ENCODE results near the gene RIMBP2.

Gene RIMBP2

DNA sequence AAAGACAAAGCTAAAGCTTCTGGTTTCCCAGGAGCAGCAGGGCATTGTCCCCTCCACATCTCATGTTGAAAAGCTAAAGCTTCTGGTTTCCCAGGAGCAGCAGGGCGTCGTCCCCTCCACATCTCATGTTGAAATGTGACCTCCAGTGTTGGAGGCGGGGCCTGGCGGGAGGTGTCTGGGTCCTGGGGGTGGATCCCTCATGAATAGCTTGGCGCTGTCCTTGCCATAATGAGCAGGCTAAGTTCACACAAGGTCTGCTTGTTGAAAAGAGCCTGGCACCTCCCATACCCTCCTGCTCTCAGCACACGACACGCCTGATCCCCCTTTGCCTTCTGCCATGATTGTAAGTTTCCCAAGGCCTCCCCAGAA is 254.7 kb downstream of the RIMBP2 start:
- peaks cover 88% of the 10 kb centered on the region for H3K4me1 ChIP-seq
- no peak overlapping the region for H2AFZ ChIP-seq
- peaks cover 15% of the 10 kb centered on the region for H3K79me2 ChIP-seq
- peak overlapping the region; percentile 59 for H3K27ac ChIP-seq
- no peak overlapping the region for H3K4me3 ChIP-seq (ENCODE audit: low read depth, low read length)
- H3K4me2 ChIP-seq (ENCODE audit: low read length): no peak overlapping the region
- no peaks in the 10 kb centered on the region for H3K27me3 ChIP-seq (ENCODE audit: control insufficient read depth, insufficient read depth, low read length)
- H3K9ac ChIP-seq: no peak overlapping the region
- H3K9me3 ChIP-seq (ENCODE audit: control insufficient read depth, low read length): no peaks in the 10 kb centered on the region
- TF ChIP-seq, protein P1, sequence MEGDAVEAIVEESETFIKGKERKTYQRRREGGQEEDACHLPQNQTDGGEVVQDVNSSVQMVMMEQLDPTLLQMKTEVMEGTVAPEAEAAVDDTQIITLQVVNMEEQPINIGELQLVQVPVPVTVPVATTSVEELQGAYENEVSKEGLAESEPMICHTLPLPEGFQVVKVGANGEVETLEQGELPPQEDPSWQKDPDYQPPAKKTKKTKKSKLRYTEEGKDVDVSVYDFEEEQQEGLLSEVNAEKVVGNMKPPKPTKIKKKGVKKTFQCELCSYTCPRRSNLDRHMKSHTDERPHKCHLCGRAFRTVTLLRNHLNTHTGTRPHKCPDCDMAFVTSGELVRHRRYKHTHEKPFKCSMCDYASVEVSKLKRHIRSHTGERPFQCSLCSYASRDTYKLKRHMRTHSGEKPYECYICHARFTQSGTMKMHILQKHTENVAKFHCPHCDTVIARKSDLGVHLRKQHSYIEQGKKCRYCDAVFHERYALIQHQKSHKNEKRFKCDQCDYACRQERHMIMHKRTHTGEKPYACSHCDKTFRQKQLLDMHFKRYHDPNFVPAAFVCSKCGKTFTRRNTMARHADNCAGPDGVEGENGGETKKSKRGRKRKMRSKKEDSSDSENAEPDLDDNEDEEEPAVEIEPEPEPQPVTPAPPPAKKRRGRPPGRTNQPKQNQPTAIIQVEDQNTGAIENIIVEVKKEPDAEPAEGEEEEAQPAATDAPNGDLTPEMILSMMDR (IDR thresholded peaks at IDR 0.05): no peak
- H3K36me3 ChIP-seq (ENCODE audit: control insufficient read depth, insufficient read depth, low read length): no peaks in the 10 kb centered on the region

DNA sequence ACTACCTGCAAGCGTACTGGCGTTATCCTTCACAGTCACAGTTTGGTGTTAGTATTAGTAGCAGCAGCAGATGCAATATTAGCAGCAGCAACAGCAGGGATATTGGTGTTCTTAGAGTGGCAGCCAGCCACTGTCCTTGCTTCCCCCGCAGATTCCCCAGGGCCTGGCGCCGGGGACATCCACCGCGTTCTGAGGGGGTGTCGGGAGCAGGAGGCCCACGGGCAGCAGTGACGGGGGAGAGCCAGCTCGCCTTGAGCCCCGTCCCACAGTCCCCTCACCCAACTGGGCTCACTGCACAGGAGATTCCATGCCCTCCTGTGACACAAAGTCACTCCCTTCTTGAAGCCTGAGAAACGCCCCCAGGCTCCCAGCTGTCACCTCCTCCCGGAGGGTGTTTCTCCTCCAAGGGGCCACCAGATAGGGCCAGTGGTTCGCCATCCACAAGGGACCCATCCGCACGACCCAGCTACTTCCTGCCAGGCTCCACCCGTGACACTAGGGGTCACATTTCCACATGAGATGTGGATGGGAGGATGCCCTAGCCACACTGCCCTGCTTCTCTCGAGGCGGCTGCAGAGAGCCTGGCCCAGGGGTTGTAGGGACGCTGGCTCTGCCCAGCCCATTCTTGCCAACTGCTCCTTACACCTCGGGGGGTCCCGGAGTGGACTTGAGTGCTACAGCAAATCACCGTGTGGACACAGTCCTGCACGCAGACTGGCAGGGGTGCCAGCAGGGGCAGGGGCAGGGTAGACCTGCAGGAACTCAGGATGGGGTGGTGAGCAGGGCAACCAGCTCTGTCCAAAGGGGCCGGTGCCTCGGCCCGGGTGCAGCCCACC is 255.3 kb downstream of the RIMBP2 start:
- peaks cover 21% of the 10 kb centered on the region for H3K79me2 ChIP-seq
- peaks cover 84% of the 10 kb centered on the region for H3K4me1 ChIP-seq
- no peak overlapping the region for H2AFZ ChIP-seq
- H3K9ac ChIP-seq: no peak overlapping the region
- H3K27ac ChIP-seq: peak overlapping the region; percentile 59
- H3K4me2 ChIP-seq (ENCODE audit: low read length): no peak overlapping the region
- no peaks in the 10 kb centered on the region for H3K27me3 ChIP-seq (ENCODE audit: control insufficient read depth, insufficient read depth, low read length)
- H3K4me3 ChIP-seq (ENCODE audit: low read depth, low read length): no peak overlapping the region
- no peaks in the 10 kb centered on the region for H3K36me3 ChIP-seq (ENCODE audit: control insufficient read depth, insufficient read depth, low read length)
- no peaks in the 10 kb centered on the region for H3K9me3 ChIP-seq (ENCODE audit: control insufficient read depth, low read length)
- TF ChIP-seq, protein P1 (IDR thresholded peaks at IDR 0.05): peak; percentile 26

DNA sequence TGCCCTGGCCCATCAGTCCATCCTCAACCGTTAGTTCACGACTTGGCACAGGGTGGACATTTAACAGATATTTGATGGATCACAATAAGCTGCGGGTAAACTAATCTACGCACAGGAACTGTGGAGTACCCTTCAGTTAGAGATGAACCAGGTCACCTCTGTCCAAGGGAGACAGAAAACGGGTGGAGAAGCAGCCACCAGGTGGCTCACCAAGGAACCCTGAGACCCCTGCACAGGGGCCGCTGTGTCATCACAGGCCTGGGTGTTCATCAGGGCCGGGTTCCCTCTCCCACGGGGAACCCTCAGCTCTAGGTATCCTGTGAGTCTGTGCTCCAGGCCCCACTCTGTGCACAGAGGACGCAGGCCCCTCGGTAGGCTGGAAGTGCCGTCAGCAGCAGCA is 256.2 kb downstream of the RIMBP2 start:
- H2AFZ ChIP-seq: no peak overlapping the region
- H3K4me3 ChIP-seq (ENCODE audit: low read depth, low read length): no peak overlapping the region
- peaks cover 21% of the 10 kb centered on the region for H3K79me2 ChIP-seq
- H3K4me1 ChIP-seq: peaks cover 74% of the 10 kb centered on the region
- TF ChIP-seq, protein P1 (IDR thresholded peaks at IDR 0.05): peak; percentile 31
- H3K9ac ChIP-seq: no peak overlapping the region
- H3K36me3 ChIP-seq (ENCODE audit: control insufficient read depth, insufficient read depth, low read length): no peaks in the 10 kb centered on the region
- H3K27ac ChIP-seq: peak overlapping the region; percentile 59
- H3K27me3 ChIP-seq (ENCODE audit: control insufficient read depth, insufficient read depth, low read length): no peaks in the 10 kb centered on the region
- no peak overlapping the region for H3K4me2 ChIP-seq (ENCODE audit: low read length)
- H3K9me3 ChIP-seq (ENCODE audit: control insufficient read depth, low read length): no peaks in the 10 kb centered on the region

DNA sequence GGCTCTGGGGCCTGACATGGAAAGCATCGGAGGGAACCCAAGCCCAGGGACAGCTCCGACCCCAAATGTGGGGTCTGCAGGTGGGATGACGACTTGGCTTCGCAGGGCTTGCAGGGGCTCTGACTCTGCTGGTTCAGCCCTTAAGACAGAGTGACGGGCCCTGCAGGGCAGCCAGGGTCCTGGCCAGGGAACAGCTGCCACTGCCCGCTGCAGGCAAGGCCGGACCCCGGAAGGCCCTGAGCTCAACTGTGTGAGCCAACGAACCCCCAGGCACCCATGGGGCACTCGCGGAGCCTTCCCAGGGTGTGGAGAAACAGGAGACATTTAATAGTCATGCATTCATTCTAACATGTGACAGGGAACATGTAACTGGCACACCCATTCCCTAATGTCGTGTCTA is 257.8 kb downstream of the RIMBP2 start:
- TF ChIP-seq, protein P1 (IDR thresholded peaks at IDR 0.05): no peak
- H3K36me3 ChIP-seq (ENCODE audit: control insufficient read depth, insufficient read depth, low read length): no peaks in the 10 kb centered on the region
- H3K4me2 ChIP-seq (ENCODE audit: low read length): no peak overlapping the region
- H3K4me3 ChIP-seq (ENCODE audit: low read depth, low read length): no peak overlapping the region
- H3K4me1 ChIP-seq: peaks cover 59% of the 10 kb centered on the region
- H2AFZ ChIP-seq: no peak overlapping the region
- no peaks in the 10 kb centered on the region for H3K27me3 ChIP-seq (ENCODE audit: control insufficient read depth, insufficient read depth, low read length)
- H3K9me3 ChIP-seq (ENCODE audit: control insufficient read depth, low read length): no peaks in the 10 kb centered on the region
- H3K79me2 ChIP-seq: peaks cover 15% of the 10 kb centered on the region
- no peak overlapping the region for H3K27ac ChIP-seq
- no peak overlapping the region for H3K9ac ChIP-seq

DNA sequence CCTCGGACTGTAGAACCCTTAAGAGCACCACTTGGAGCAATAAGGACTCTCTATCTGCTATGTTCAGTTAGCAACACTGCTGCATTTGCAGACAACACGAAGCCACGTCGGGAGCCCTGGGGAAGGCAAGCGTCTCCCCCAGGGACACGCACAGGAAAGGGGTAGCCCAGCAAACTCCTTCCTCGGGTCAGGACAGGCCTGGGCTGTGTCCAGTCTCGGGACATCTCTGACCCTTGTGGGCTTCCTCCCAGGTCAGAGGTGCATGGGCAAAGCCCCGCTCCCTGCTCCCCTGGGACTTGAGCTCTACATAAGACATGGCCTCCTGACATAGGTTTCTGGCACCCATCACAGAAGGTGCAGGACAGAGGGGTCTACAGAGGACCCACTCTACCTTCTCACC is 258.9 kb downstream of the RIMBP2 start:
- Histone ChIP-seq H3K27me3 (ENCODE audit: control insufficient read depth, insufficient read depth, low read length) (no peaks in the 10 kb centered on the region), H3K27ac (peak overlapping the region; percentile 3), H3K4me2 (ENCODE audit: low read length) (no peak overlapping the region), H3K4me1 (peaks cover 49% of the 10 kb centered on the region), H3K4me3 (ENCODE audit: low read depth, low read length) (no peak overlapping the region), H3K79me2 (peaks cover 16% of the 10 kb centered on the region), H3K9ac (no peak overlapping the region), H3K9me3 (ENCODE audit: control insufficient read depth, low read length) (no peaks in the 10 kb centered on the region), H2AFZ (no peak overlapping the region), H3K36me3 (ENCODE audit: control insufficient read depth, insufficient read depth, low read length) (no peaks in the 10 kb centered on the region)
- TF ChIP-seq, protein P1 (IDR thresholded peaks at IDR 0.05): no peak

Measured in parathyroid adenoma (tissue), 2 donors.